Mammary epithelial cell (primary cell): ENCODE results near the gene CYP4F22.

ENCODE experiments used
- CTCF ChIP-seq, 2 donors: IDR thresholded peaks in 1 of 2; conservative IDR thresholded peaks in 1 of 2; 2 replicates each; pipeline ENCODE4 v1.5.1; 2011 to 2012; ENCODE audit warnings: inconsistent platforms in 2 of 2, low read length in 2 of 2, mild to moderate bottlenecking in 2 of 2, control low read depth in 1 of 2, low read depth in 1 of 2; ENCODE audit not compliant: insufficient read depth in 1 of 2; ENCODE audit errors: extremely low read depth in 1 of 2
- EZH2 ChIP-seq: IDR thresholded peaks from 2 replicates; pipeline ENCODE4 v1.6.1; 2012; ENCODE audit warnings: low read length, inconsistent platforms, borderline replicate concordance

GRCh38 chr19:15556634-15557181 is 48.4 kb downstream of the CYP4F22 start:
- TF ChIP-seq EZH2 (no peak), CTCF (conservative IDR thresholded peaks at IDR 0.05 in 1 of 2, IDR thresholded peaks at IDR 0.05 in 1 of 2; ENCODE audit: extremely low read depth in 1 of 2, insufficient read depth in 1 of 2, low read depth in 1 of 2, low read length in 2 of 2) (no peak)
